Neutrophil (primary cell): ENCODE results near the gene RAMP1.

Experiments used
- H3K27ac ChIP-seq: fragments of 200-600 bp; sonication (generic); 2 replicates; pipeline ENCODE4 v1.5.1; 2016; ENCODE audit warnings: mild to moderate bottlenecking, moderate library complexity
- H3K27me3 ChIP-seq: fragments of 200-600 bp; sonication (generic); 2 replicates; pipeline ENCODE4 v1.6.0; 2016; ENCODE audit warnings: mild to moderate bottlenecking
- H3K36me3 ChIP-seq: fragments of 200-600 bp; sonication (generic); 2 replicates; pipeline ENCODE4 v1.5.1; 2017
- H3K4me1 ChIP-seq, 2 experiments: fragments of 200-600 bp in 1 of 2; sonication (generic) in 1 of 2; 1 replicate in 1 of 2; 2 replicates in 1 of 2; pipeline versions ENCODE4 v1.5.1 to v1.6.1; 2013 to 2016; ENCODE audit warnings: low read depth in 1 of 2, low read length in 1 of 2, mild to moderate bottlenecking in 1 of 2, moderate library complexity in 1 of 2; ENCODE audit not compliant: control insufficient read depth in 1 of 2, insufficient read depth in 1 of 2
- H3K4me3 ChIP-seq, 2 experiments: fragments of 200-600 bp in 1 of 2; sonication (generic) in 1 of 2; 1 replicate in 1 of 2; 2 replicates in 1 of 2; pipeline ENCODE4 v1.5.1; 2013 to 2016; ENCODE audit warnings: low read depth in 1 of 2, low read length in 1 of 2, mild to moderate bottlenecking in 1 of 2, moderate library complexity in 1 of 2
- H3K9me3 ChIP-seq: fragments of 200-600 bp; sonication (generic); 2 replicates; pipeline ENCODE4 v1.5.1; 2016
- CTCF ChIP-seq: fragments of 200-600 bp; sonication (generic); IDR thresholded peaks from 2 replicates; pipeline ENCODE4 v1.5.1; 2016; ENCODE audit warnings: antibody characterized with exemption

Gene RAMP1

GRCh38 chr2:237820421-237820820 is 39.0 kb upstream of the RAMP1 start:
- Histone ChIP-seq H3K36me3 (no peaks in the 10 kb centered on the region), H3K4me1 (no peaks in the 10 kb centered on the region), H3K27ac (no peak overlapping the region), H3K4me3 (no peak overlapping the region), H3K9me3 (no peaks in the 10 kb centered on the region), H3K27me3 (no peaks in the 10 kb centered on the region)
- no peak for TF ChIP-seq CTCF

- no peak for TF ChIP-seq CTCF
- Histone ChIP-seq H3K4me3 (no peak overlapping the region), H3K36me3 (no peaks in the 10 kb centered on the region), H3K4me1 (no peaks in the 10 kb centered on the region), H3K27ac (no peak overlapping the region), H3K27me3 (no peaks in the 10 kb centered on the region), H3K9me3 (no peaks in the 10 kb centered on the region)
Observed at GRCh38 chr2:237823544-237823943, 35.9 kb upstream of the RAMP1 start.

GRCh38 chr2:237824085-237824484 is 35.3 kb upstream of the RAMP1 start:
- Histone ChIP-seq H3K4me3 (no peak overlapping the region), H3K4me1 (no peaks in the 10 kb centered on the region), H3K27ac (no peak overlapping the region), H3K36me3 (no peaks in the 10 kb centered on the region), H3K9me3 (no peaks in the 10 kb centered on the region), H3K27me3 (no peaks in the 10 kb centered on the region)
- TF ChIP-seq CTCF: no peak

- Histone ChIP-seq H3K4me1 (no peaks in the 10 kb centered on the region), H3K4me3 (no peak overlapping the region), H3K27ac (no peak overlapping the region), H3K36me3 (no peaks in the 10 kb centered on the region), H3K9me3 (no peaks in the 10 kb centered on the region), H3K27me3 (no peaks in the 10 kb centered on the region)
- TF ChIP-seq CTCF: no peak
Observed at GRCh38 chr2:237827421-237827987, 31.9 kb upstream of the RAMP1 start.

- H3K27me3 ChIP-seq: no peaks in the 10 kb centered on the region
- no peaks in the 10 kb centered on the region for H3K36me3 ChIP-seq
- TF ChIP-seq CTCF: no peak
- no peak overlapping the region for H3K27ac ChIP-seq
- no peak overlapping the region for H3K4me3 ChIP-seq
- no peaks in the 10 kb centered on the region for H3K4me1 ChIP-seq
- H3K9me3 ChIP-seq: no peaks in the 10 kb centered on the region
Observed at GRCh38 chr2:237830522-237830921, 28.9 kb upstream of the RAMP1 start.

- H3K9me3 ChIP-seq: no peaks in the 10 kb centered on the region
- H3K36me3 ChIP-seq: no peaks in the 10 kb centered on the region
- no peaks in the 10 kb centered on the region for H3K27me3 ChIP-seq
- TF ChIP-seq CTCF: no peak
- no peak overlapping the region for H3K27ac ChIP-seq
- no peaks in the 10 kb centered on the region for H3K4me1 ChIP-seq
- H3K4me3 ChIP-seq: no peak overlapping the region
Observed at GRCh38 chr2:237833546-237833945, 25.9 kb upstream of the RAMP1 start.
